Stimulated activated CD8-positive, alpha-beta memory T cell treated with anti-CD3 and anti-CD28 coated beads, Interleukin-2, amount 100 ng/mL, for 1 hour (primary cell): ENCODE measurements around the gene EFCAB6.

Experiments used
- DNase-seq, 2 donors: peaks; one replicate each; pipeline ENCODE4 v3.0.0-alpha.2; 2020; ENCODE audit warnings: low read depth in 2 of 2

EFCAB6 gene

DNA sequence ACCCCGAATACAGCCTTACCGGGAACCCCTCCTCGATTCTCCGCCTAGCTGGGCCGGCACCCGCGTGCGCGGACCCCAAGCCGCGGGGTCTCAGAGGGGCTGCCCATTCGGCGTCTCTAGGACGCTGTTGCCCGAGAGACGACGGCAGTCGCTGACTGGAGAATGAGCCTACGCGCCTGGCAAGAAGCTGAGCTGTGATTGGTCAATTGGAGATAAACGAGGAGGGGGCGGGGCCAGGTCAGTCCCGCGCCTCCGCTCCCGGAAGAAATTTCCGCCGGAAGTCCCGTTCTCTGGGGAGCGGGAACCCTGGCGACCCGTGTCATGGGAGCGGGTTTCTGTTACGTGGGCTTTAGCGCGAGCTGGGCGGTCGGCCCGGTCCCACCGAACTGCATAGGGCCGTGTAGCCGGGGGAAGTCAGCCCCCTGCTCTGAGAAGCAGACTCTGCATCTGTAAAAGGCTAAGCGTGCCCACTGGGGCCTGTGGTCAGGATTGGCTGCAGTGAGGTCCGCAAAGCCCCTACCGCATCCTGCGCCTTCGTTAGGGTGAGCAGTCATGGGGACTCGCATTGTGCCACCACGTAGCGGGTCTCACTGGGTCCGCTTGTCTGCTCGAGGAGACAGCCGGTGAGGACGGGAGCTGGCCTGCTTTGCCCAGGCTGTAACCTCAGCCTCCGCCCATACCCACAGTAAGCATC, at the start of gene EFCAB6:
TSS of gene EFCAB6 (minus strand) at position 157 of the 694 bp plus-strand sequence. CDS start 29,987 bp downstream, outside the sequence.
- DNase-seq = peak; percentile 79 to 82

DNA sequence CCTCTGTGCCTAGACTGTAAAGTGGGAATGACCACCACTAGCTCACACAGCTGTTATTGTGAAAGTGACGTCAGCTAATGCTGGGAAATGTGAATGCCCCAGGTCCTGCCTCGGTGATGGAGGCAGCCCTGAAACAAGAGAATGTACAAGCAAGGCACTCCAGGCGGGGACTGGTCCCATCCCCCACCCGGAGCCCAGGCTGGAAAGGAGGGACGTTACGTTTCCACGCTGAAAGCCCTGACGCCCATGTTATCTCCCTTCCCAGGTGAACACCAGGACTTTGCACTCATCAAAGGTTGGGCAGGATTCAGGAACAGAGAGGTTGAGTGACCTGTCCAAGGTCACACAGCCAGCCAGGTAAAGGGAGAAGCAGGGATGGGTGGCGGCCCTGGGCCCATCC, 49.4 kb upstream of the EFCAB6 start:
- no peak for DNase-seq

DNA sequence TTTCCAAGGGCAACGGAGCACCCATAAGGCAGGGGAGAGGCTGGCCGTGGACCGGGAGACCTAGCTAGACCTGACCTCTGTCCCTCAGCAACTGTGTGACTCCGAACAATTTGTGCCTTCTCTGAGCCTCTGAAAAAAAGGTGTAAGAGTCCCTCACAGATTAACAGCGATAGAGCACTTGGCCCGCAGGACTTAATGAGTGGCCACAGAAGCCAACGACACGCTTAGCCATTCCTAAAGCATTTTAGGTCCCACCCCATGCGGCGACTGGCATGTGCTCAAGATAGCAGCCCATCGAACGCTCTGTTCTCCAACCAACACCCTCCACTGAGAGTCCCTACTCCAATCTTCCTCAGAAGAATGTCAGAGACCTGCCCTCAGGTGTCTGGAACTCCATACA, 48.7 kb upstream of the EFCAB6 start:
- no peak for DNase-seq

- no peak for DNase-seq
These were observed 48.0 kb upstream of the EFCAB6 start for GRCh38 chr22:43860126-43860525.

- no peak for DNase-seq
These were observed 47.5 kb upstream of the EFCAB6 start for GRCh38 chr22:43859621-43860020.

DNA sequence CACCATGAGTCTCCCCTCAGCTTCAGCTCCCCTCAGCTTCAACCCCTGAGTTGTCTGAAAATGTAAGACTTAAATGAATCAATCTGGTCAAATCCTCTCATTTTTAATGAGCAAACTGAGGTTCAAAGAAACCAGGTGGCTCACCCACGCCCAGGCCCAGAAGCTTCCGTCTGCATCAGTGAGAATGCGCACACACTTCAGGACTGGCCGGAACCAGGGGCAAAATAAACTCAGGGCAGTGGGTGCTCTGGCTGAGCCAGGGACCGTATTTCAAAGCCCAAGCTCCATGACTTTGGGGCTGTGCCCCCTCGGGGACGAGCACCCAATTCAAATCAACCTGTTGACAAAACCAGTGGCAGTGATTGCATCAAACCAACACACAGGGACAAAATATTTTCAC, 47.1 kb upstream of the EFCAB6 start:
- no peak for DNase-seq

- DNase-seq = no peak
These were observed 46.2 kb upstream of the EFCAB6 start for GRCh38 chr22:43858156-43858895.

DNA sequence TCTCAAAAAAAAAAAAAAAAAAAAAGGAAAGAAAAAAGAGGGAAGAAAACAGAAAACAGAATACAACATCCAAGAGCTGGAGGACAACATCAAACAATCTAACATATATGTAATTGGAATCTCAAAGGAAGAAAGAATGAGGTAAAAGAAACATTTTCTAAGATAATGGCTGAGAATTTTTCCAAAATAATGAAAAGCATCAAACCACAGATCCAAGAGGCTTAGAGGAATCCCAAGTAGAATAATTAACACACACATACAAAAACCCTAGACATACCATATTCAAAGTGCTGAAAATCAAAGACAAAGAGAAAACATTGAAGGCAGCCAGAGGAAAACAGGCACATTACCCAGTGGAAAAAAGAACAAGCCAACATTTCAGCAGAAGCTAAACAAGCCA, 45.3 kb upstream of the EFCAB6 start:
- no peak for DNase-seq

DNA sequence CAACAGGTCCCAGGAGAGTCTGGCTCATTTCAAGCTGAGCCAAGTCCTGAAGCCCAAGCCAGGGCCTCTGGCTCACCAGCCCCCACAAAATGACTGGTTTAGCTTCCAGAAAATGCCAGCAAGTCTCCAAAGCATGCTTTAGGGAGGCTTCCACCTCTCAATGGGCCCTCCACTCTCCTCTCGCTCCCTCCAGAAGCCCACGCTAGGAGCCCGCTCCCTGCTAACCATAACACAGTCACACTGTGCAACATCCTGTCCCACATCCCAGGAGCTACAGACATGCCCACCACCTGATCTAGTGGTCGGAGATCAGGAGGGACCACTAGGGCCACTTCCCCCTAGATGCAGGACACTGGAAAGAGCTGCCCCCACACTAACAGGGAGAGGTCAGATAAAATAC, 43.3 kb upstream of the EFCAB6 start:
- no peak for DNase-seq

DNA sequence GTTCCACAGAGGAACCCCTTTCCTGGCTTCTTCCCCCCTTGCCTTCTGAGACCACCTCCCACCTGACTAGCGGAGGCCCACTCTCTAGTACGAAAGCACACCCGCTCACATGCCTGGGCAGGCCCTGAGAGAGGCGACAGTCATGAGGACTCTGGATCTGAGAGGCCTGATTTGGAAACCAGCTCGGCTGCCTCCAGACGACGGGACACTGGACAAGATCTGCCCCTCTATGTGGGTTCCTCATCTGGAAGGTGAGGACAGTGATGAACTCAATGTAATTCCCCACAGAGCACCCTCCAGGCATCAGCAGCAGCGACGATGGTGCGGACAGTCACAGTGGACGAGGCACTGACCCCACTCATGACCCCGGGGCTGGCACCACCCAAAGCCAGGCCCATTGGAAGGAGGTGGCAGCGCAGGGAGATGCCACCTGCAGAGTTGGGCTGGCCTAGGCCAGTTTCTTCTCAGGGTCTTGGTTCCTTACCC, 42.7 kb upstream of the EFCAB6 start:
- DNase-seq = no peak

DNA sequence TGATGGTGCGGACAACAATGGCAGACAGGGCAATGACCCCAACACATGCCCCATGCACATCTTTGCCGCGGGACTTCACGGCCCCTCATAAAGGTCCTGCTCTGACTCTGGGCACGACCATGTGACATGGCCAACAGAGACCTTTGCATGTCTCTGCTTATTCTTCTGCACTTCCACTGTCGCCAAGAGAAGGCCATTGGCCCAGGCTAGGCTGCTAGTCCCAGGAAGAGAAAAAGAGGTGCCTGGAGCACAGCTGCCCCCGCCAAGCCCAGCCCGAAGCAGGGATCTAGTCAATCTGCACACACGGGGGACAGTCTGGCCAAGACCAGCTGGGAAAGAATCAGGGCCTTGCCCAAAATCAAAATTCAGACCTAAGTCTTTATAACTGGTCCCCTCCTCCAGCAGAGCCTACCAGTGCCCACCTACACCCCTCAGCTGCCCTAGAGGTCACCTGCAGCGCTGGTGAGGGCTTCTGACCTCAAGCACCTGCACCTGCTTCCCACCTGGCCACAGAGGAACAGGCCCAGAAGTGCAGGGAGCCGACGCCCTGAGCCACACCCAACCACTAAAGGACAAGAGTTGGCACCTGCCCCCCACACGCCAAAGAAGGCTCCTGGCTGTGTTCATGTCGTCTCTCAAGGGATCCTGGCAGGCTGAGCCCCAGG, 42.1 kb upstream of the EFCAB6 start:
- DNase-seq = no peak

- DNase-seq = no peak
These were observed 41.3 kb upstream of the EFCAB6 start for GRCh38 chr22:43853328-43853931.

- DNase-seq = no peak
These were observed 40.6 kb upstream of the EFCAB6 start for GRCh38 chr22:43852573-43853327.

- DNase-seq = no peak
These were observed 39.8 kb upstream of the EFCAB6 start for GRCh38 chr22:43851979-43852307.

DNA sequence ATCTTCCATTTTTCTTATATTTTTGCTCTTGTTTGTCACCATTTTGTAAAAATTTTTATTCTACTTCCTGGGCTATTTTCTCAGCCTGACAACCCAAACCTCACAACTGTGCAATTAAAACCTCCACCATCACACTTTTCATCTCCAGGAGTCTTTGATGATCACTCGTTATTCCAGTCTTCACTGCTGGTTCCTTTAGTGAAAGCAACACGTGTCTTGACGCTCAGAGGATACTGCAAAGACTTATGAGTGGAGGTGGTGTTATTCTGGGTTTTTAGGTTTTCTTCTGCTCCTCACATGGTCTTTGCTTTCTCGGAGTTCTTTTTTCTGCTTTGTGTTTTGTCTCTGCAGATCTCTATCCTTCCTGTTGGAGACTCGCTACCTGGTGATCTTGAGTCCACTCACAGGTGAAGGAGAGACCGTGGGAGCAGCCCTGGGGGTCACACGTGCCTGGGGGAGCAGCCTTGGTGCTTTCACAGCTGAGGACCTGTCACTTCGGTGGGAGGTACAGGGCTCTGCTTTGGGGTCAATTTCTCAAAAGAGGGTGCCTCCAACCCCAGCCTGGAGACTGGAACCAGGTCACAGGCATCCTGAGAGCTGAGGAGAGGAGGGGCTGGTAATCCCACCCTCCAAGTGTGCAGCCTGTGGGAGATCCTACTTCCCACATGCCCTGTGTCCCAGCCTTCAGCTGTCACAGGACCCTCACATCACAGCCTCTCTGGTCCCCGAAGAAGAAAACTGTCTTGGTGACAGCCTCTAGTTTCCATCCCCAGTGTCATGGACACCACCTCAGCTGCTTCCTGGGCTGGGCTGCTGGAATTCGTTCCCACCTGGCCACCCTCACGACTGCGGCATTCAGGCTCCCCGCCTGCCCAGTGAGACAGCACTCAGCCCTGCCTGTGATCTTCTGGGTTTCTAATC, 39.2 kb upstream of the EFCAB6 start:
- DNase-seq = no peak

GRCh38 chr22:43850529-43850928, 38.4 kb upstream of the EFCAB6 start:
- no peak for DNase-seq

GRCh38 chr22:43849731-43850130, 37.6 kb upstream of the EFCAB6 start:
- DNase-seq = no peak

DNA sequence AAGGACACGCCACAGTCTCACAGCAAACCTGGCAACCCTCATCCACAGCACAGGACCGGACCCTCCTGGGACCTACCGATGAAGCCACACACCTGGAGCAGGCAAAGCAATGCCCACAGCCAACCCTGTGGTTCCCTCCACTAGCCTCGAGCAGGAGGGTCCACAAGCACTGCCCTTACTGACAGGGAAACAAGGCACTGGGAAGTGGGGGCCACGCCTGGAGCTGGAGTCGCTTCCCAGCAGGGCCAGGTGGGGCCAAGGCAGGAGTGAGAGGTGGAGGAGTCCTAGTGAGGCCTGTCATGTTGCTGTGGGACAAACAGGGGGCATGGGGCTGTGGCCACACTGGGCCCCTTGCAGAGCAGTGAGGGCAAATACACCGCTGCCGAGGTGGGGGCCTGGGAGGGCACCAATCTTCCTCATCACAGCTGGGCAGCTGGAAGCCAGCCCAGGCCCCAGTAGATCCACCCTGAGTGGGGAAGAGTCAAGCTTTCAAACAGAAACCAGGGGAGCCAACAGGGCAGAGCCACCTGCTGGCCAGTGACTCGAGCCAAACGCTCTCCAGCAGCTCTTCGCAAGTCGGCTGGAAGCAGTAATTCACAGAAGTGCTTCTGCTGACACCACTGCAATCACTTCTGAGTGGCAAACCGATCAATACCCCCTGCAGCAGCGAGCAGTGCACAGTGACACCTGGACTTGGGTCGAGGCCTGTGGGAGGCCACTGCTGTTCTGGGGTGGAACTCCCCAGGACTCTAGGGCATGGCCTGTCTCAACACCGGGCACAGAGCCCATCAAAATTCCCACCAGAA, 36.5 kb upstream of the EFCAB6 start:
- DNase-seq = no peak

DNA sequence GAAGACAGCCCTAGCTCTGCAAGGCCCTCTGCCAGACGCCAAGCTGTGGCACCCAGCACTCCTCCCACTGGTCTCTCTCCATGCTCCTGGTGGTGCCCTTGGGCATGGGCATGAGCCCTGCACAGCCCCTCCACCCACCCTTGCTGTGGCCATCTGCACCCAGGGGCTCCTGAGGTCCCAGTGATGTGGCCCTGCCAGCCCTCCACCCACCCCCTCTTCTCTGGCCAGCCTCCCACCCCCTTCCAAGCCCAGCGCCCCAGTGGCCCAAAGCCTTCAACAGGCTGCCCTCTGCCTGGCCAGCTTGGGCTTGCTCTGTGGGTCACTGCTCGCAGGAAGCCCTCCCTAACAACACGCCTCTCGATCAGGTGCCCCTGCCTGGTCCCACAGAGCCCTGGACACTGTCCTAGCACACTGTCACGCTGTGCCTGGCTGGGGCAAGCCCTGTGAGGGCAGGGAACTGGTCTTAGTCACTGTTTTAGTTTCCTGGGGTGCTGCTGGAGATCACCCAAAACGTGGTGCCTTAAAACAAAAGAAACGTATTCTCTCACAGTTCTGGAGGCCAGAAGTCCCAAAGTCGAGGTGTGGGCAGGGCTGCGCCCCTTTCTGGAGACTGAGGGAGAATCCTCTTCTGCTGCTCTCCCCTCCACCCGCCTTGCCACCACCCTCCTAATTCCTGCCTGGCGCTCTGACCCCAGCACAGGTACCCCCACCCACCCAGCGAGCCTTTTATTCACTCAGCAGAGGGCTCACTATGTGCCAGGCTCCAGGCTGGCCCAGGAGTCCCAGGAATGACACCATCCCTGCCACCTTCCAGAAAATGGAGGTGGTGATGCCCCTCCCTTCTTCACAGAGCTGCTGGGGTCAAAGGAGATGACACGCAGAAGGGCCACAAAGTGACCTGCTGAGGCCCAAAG, 35.5 kb upstream of the EFCAB6 start:
- no peak for DNase-seq
